ENCODE measurements around the gene USP43.
A peak's percentile ranks its signal among the peaks of the same experiment; 100 is the strongest.
"Not testable (repeated sequence)": the region's sequence is repeated elsewhere in the genome, so short reads cannot be mapped to it uniquely, and the experiment has no call there.

USP43 gene

GRCh38 chr17:9644910-9645751, at the start of gene USP43:
TSS of gene USP43 (plus strand) at chr17:9645517. CDS start at chr17:9645633, 116 bp downstream.
- TF ChIP-seq GATA1 (IDR thresholded peaks at IDR 0.05; ENCODE audit: low read depth, low read length) (no peak), POLR2A (IDR thresholded peaks at IDR 0.05; ENCODE audit: low read length) (no peak)
- DNase-seq: peak; percentile 31 to 38

GRCh38 chr17:9597638-9598037, 47.7 kb upstream of the USP43 start:
- not testable (repeated sequence) for DNase-seq

GRCh38 chr17:9598661-9599060, 46.7 kb upstream of the USP43 start:
- no peak for TF ChIP-seq GATA1 (IDR thresholded peaks at IDR 0.05; ENCODE audit: low read depth, low read length)
- TF ChIP-seq POLR2A (IDR thresholded peaks at IDR 0.05; ENCODE audit: low read length): no peak
- DNase-seq: no peak

- DNase-seq: not testable (repeated sequence)
Measured at GRCh38 chr17:9604583-9604982, 40.7 kb upstream of the USP43 start.

GRCh38 chr17:9606453-9606852, 38.9 kb upstream of the USP43 start:
- DNase-seq: no peak
- no peak for TF ChIP-seq GATA1 (IDR thresholded peaks at IDR 0.05; ENCODE audit: low read depth, low read length)

GRCh38 chr17:9607058-9607457, 38.3 kb upstream of the USP43 start:
- not testable (repeated sequence) for DNase-seq

GRCh38 chr17:9611557-9611956, 33.8 kb upstream of the USP43 start:
- DNase-seq: no peak
- TF ChIP-seq GATA1 (IDR thresholded peaks at IDR 0.05; ENCODE audit: low read depth, low read length) (no peak), POLR2A (IDR thresholded peaks at IDR 0.05; ENCODE audit: low read length) (no peak)

GRCh38 chr17:9612006-9612405, 33.3 kb upstream of the USP43 start:
- no peak for DNase-seq
- TF ChIP-seq POLR2A (IDR thresholded peaks at IDR 0.05; ENCODE audit: low read length): no peak
- TF ChIP-seq GATA1 (IDR thresholded peaks at IDR 0.05; ENCODE audit: low read depth, low read length): no peak

- TF ChIP-seq POLR2A (IDR thresholded peaks at IDR 0.05; ENCODE audit: low read length) (no peak), GATA1 (IDR thresholded peaks at IDR 0.05; ENCODE audit: low read depth, low read length) (no peak)
- DNase-seq: no peak
Measured at GRCh38 chr17:9615486-9615885, 29.8 kb upstream of the USP43 start.

- TF ChIP-seq POLR2A (IDR thresholded peaks at IDR 0.05; ENCODE audit: low read length) (no peak), GATA1 (IDR thresholded peaks at IDR 0.05; ENCODE audit: low read depth, low read length) (no peak)
- DNase-seq: no peak
Measured at GRCh38 chr17:9622961-9623360, 22.4 kb upstream of the USP43 start.

GRCh38 chr17:9628509-9628908, 16.8 kb upstream of the USP43 start:
- TF ChIP-seq GATA1 (IDR thresholded peaks at IDR 0.05; ENCODE audit: low read depth, low read length): no peak
- TF ChIP-seq POLR2A (IDR thresholded peaks at IDR 0.05; ENCODE audit: low read length): no peak
- DNase-seq: no peak

- TF ChIP-seq POLR2A (IDR thresholded peaks at IDR 0.05; ENCODE audit: low read length): no peak
- TF ChIP-seq GATA1 (IDR thresholded peaks at IDR 0.05; ENCODE audit: low read depth, low read length): no peak
- no peak for DNase-seq
Measured at GRCh38 chr17:9632741-9633140, 12.6 kb upstream of the USP43 start.

- TF ChIP-seq POLR2A (IDR thresholded peaks at IDR 0.05; ENCODE audit: low read length) (no peak), GATA1 (IDR thresholded peaks at IDR 0.05; ENCODE audit: low read depth, low read length) (no peak)
- DNase-seq: no peak
Measured at GRCh38 chr17:9635340-9635739, 10.0 kb upstream of the USP43 start.

GRCh38 chr17:9636501-9636900, 8.8 kb upstream of the USP43 start:
- no peak for DNase-seq
- TF ChIP-seq POLR2A (IDR thresholded peaks at IDR 0.05; ENCODE audit: low read length) (no peak), GATA1 (IDR thresholded peaks at IDR 0.05; ENCODE audit: low read depth, low read length) (no peak)

GRCh38 chr17:9640388-9640787, 4.9 kb upstream of the USP43 start:
- DNase-seq: not testable (repeated sequence)

- DNase-seq: no peak
- TF ChIP-seq POLR2A (IDR thresholded peaks at IDR 0.05; ENCODE audit: low read length) (no peak), GATA1 (IDR thresholded peaks at IDR 0.05; ENCODE audit: low read depth, low read length) (no peak)
Measured at GRCh38 chr17:9643611-9644010, 1.7 kb upstream of the USP43 start.

Data from erythroblast (primary cell).